Sigmoid colon (tissue), 7 donors: Measurements from ENCODE around the gene LIMS2. TPM values are rescaled to one million over a fixed set of nuclear protein-coding genes. Genes with fewer than 3 reads are reported as not detected.

Experiments
- DNase-seq: peaks from one replicate; pipeline ENCODE4 v3.0.0-alpha.2; 2019
- H3K27ac ChIP-seq, 4 donors: fragments of 200-600 bp; sonication (generic); one replicate each; pipeline ENCODE4 v1.5.1; 2016 to 2019; ENCODE audit warnings: mild to moderate bottlenecking in 1 of 4
- H3K27me3 ChIP-seq, 3 donors: fragments of 200-600 bp; sonication (generic); one replicate each; pipeline ENCODE4 v1.5.1; 2019; ENCODE audit warnings: mild to moderate bottlenecking in 1 of 3
- H3K36me3 ChIP-seq, 4 donors: fragments of 200-600 bp; sonication (generic); one replicate each; pipeline ENCODE4 v1.5.1; 2016 to 2019
- H3K4me1 ChIP-seq, 4 donors: fragments of 200-600 bp; sonication (generic); one replicate each; pipeline ENCODE4 v1.5.1; 2017 to 2019
- H3K4me3 ChIP-seq, 4 donors: fragments of 200-600 bp; sonication (generic); one replicate each; pipeline ENCODE4 v1.5.1; 2017 to 2019; ENCODE audit warnings: mild to moderate bottlenecking in 2 of 4, moderate library complexity in 1 of 4
- H3K9me3 ChIP-seq, 4 donors: fragments of 200-600 bp in 3 of 4; sonication (generic) in 3 of 4; one replicate each; pipeline versions ENCODE4 v1.5.1 to v1.6.1; 2013 to 2019
- EP300 ChIP-seq, 4 donors: sonication (generic); formaldehyde crosslinking; IDR thresholded peaks; one replicate each; pipeline ENCODE4 v1.6.1; 2017; ENCODE audit warnings: antibody characterized with exemption in 4 of 4
- POLR2A ChIP-seq, 2 donors: fragments of 450-650 bp; IDR thresholded peaks; one replicate each; pipeline ENCODE4 v1.6.1; 2016; ENCODE audit warnings: antibody characterized with exemption in 2 of 2, mild to moderate bottlenecking in 2 of 2, moderate library complexity in 2 of 2
- POLR2AphosphoS5 ChIP-seq, 4 donors: sonication (generic); formaldehyde crosslinking; IDR thresholded peaks; one replicate each; pipeline ENCODE4 v1.6.1; 2017; ENCODE audit warnings: antibody characterized with exemption in 4 of 4
- WGBS, 2 donors: extraction: QIAGEN DNeasy Blood & Tissue Kit; methylation state at CpG; one replicate each; pipeline ENCODE4 v1.1.7; 2013; 5-methylcytosine and 5-hydroxymethylcytosine counted together
- intact Hi-C: fragments of 100-400 bp; cut with DNase I; formaldehyde crosslinking; loops from one replicate; pipeline ENCODE4 v1.15.1; 2023
- polyA plus RNA-seq, 3 donors: library from polyadenylated mRNA; stranded (reverse); fragments of 200-250 nt; gene quantifications; one replicate each; pipeline ENCODE4 v1.2.3, GENCODE V29; 2013
- total RNA-seq, 4 donors: library from RNA; depleted of rRNA; stranded (reverse); fragments of >200 nt; gene quantifications; one replicate each; pipeline ENCODE4 v1.1.0, GENCODE V29; 2016
- TF ChIP-seq, protein P1 (sequence below), 4 experiments: fragments of 450-650 bp in 3 of 4; fragments of 200-600 bp in 1 of 4; IDR thresholded peaks; one replicate each; pipeline ENCODE4 v1.5.1; 2016 to 2019; ENCODE audit warnings: antibody characterized with exemption in 4 of 4, mild to moderate bottlenecking in 3 of 4, moderate library complexity in 2 of 4
- donor health status: healthy with polysubstance abuse.
- donor health status: Bipolar disorder and iron deficiency.
- donor health status: healthy.

LIMS2 gene
- total and polyA plus RNA-seq, 7 donors: 3.2 to 357 (median 125) TPM

DNA sequence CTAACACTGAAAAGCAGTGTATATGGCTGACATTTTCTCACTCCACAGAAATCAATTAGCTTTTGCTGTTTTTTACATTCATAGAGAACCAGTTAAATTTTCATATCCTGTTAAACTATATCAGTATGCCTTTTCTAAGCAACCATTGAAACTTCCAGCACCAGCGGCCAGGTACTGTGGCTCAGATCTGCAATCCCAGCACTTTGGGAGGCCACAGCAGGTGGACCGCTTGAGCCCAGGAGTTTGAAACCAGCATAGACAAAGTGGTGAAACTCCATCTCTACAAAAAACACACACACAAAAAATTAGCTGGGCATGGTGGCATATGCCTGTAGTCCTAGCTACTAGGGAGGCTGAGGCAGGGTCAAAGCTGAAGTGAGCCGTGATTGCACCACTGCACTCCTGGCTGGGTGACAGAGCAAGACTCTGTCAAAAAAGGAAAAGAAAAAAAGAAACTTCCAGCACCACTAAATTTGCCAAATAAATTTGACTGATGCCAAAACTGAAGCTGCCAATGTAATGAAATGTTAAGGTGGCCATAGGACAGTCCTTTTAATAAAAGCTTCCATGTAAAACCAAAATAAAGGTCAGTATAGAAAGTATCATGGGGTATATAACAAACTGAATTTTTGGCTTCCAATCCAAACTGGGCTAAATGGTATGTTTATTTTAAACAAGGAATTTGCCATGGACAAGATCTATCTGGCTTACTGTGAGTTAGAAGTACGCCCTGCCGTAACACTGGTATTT, 29.5 kb upstream of the LIMS2 start:
- Histone ChIP-seq H3K27me3 (no peaks in the 10 kb centered on the region), H3K27ac (no peak overlapping the region), H3K36me3 (peaks cover 12 to 47% (median 18%) of the 10 kb centered on the region in 4 donors), H3K4me1 (peaks cover 0 to 56% (median 48%) of the 10 kb centered on the region in 4 donors), H3K9me3 (no peaks in the 10 kb centered on the region), H3K4me3 (no peak overlapping the region)
- DNase-seq: no peak
- TF ChIP-seq POLR2A (IDR thresholded peaks at IDR 0.05): no peak
- no peak for TF ChIP-seq POLR2AphosphoS5 (IDR thresholded peaks at IDR 0.05)
- no peak for TF ChIP-seq EP300 (IDR thresholded peaks at IDR 0.05)
- TF ChIP-seq, protein P1, sequence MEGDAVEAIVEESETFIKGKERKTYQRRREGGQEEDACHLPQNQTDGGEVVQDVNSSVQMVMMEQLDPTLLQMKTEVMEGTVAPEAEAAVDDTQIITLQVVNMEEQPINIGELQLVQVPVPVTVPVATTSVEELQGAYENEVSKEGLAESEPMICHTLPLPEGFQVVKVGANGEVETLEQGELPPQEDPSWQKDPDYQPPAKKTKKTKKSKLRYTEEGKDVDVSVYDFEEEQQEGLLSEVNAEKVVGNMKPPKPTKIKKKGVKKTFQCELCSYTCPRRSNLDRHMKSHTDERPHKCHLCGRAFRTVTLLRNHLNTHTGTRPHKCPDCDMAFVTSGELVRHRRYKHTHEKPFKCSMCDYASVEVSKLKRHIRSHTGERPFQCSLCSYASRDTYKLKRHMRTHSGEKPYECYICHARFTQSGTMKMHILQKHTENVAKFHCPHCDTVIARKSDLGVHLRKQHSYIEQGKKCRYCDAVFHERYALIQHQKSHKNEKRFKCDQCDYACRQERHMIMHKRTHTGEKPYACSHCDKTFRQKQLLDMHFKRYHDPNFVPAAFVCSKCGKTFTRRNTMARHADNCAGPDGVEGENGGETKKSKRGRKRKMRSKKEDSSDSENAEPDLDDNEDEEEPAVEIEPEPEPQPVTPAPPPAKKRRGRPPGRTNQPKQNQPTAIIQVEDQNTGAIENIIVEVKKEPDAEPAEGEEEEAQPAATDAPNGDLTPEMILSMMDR (IDR thresholded peaks at IDR 0.05): no peak
- WGBS, 2 donors: 88 to 89% methylated on average over 5 of the region's 5 CpGs
- intact Hi-C loops: loop anchor here (5.0 kb wide), 1 partner anchor 107 kb away; the partner anchor contains the start of gene WDR33

- peaks cover 4 to 32% (median 7%) of the 10 kb centered on the region in 4 donors for H3K36me3 ChIP-seq
- 93 to 95% methylated on average over 5 of the region's 5 CpGs for WGBS, 2 donors
- no peaks in the 10 kb centered on the region for H3K27me3 ChIP-seq
- no peaks in the 10 kb centered on the region for H3K9me3 ChIP-seq
- no peak overlapping the region for H3K27ac ChIP-seq
- no peak for DNase-seq
- no peak overlapping the region for H3K4me3 ChIP-seq
- TF ChIP-seq EP300 (IDR thresholded peaks at IDR 0.05) (no peak), POLR2AphosphoS5 (IDR thresholded peaks at IDR 0.05) (no peak)
- TF ChIP-seq, protein P1 (IDR thresholded peaks at IDR 0.05): no peak
- intact Hi-C loops: loop anchor here (2.0 kb wide), 1 partner anchor 112 kb away; no protein-coding TSS in a partner anchor
- H3K4me1 ChIP-seq: peaks cover 0 to 47% (median 42%) of the 10 kb centered on the region in 4 donors
Measured at GRCh38 chr2:127703282-127703681, 28.0 kb upstream of the LIMS2 start.

- H3K27me3 ChIP-seq: no peaks in the 10 kb centered on the region
- peaks cover 0 to 39% (median 34%) of the 10 kb centered on the region in 4 donors for H3K4me1 ChIP-seq
- peak overlapping the region; percentile 92 to 100 (median 94) for H3K27ac ChIP-seq
- TF ChIP-seq, protein P1 (IDR thresholded peaks at IDR 0.05): no peak
- TF ChIP-seq POLR2AphosphoS5 (IDR thresholded peaks at IDR 0.05) (no peak), POLR2A (IDR thresholded peaks at IDR 0.05) (no peak), EP300 (IDR thresholded peaks at IDR 0.05) (no peak)
- 61 to 64% methylated on average over 19 of the region's 19 CpGs for WGBS, 2 donors
- peak overlapping the region; percentile 49 to 95 (median 78) for H3K4me3 ChIP-seq
- H3K36me3 ChIP-seq: peaks cover 0 to 25% (median 3%) of the 10 kb centered on the region in 4 donors
- DNase-seq: no peak
- no peaks in the 10 kb centered on the region for H3K9me3 ChIP-seq
- intact Hi-C loops: loop anchor here (2.0 kb wide), 1 partner anchor 112 kb away; no protein-coding TSS in a partner anchor
Measured at GRCh38 chr2:127702395-127703009, 27.2 kb upstream of the LIMS2 start.

- TF ChIP-seq POLR2AphosphoS5 (IDR thresholded peaks at IDR 0.05) (peak; percentile 22 to 73 (median 40)), EP300 (IDR thresholded peaks at IDR 0.05) (no peak), POLR2A (IDR thresholded peaks at IDR 0.05) (no peak)
- TF ChIP-seq, protein P1 (IDR thresholded peaks at IDR 0.05): peak in 2 of 4 experiments; percentile 3 to 34
- H3K27me3 ChIP-seq: no peaks in the 10 kb centered on the region
- no peaks in the 10 kb centered on the region for H3K9me3 ChIP-seq
- peak; percentile 87 for DNase-seq
- peaks cover 0 to 39% (median 33%) of the 10 kb centered on the region in 4 donors for H3K4me1 ChIP-seq
- 0% methylated on average over 108 of the region's 108 CpGs for WGBS, 2 donors
- intact Hi-C loops: loop anchor here (2.0 kb wide), 2 partner anchors 111 to 175 kb away; partner anchors contain the start of gene IWS1
- peak overlapping the region; percentile 49 to 95 (median 78) for H3K4me3 ChIP-seq
- H3K36me3 ChIP-seq: peaks cover 0 to 18% (median 2%) of the 10 kb centered on the region in 4 donors
- peak overlapping the region; percentile 92 to 100 (median 94) for H3K27ac ChIP-seq
Measured at GRCh38 chr2:127701651-127702394, 26.5 kb upstream of the LIMS2 start.
